HepG2 (cell line): ENCODE results near the gene ZNF747. TPM values are rescaled to one million over a fixed set of nuclear protein-coding genes. Genes with fewer than 3 reads are reported as not detected.
A peak's percentile ranks its signal among the peaks of the same experiment; 100 is the strongest.

Experiments used
- ATAC-seq: fragments of 200-7000 bp; cut with Tn5 transposase; 3 replicates; pipeline ENCODE4 v1.9.1; 2020; ENCODE audit warnings: mild to moderate bottlenecking, moderate library complexity
- BruUV-seq: library from RNA; stranded (reverse); fragments of 400-500 nt; replicated peaks from 2 replicates; lab custom pipeline; 2021; lab: Mats Ljungman, UMichigan
- CTCF ChIA-PET: fragments of 300-600 bp; formaldehyde crosslinking; extraction: SDS; loops from one replicate; lab custom pipeline; 2021; ENCODE audit warnings: low total read pairs, inconsistent platforms, low intra/inter-chr PET ratio; lab: Yijun Ruan, JAX
- POLR2A ChIA-PET: fragments of 350-600 bp; sonication (Branson Sonifier 250); formaldehyde crosslinking; loops from one replicate; lab custom pipeline; 2020; ENCODE audit warnings: antibody characterized with exemption, inconsistent platforms; lab: Yijun Ruan, JAX
- DNase-seq: peaks from one replicate; pipeline ENCODE4 v3.0.0-alpha.2; 2015; ENCODE audit warnings: low spot score
- FAIRE-seq: peaks from 3 replicates; lab custom pipeline; 2011; peaks lifted over from hg19 to GRCh38; lab: Jason Lieb, UNC
- H2AFZ ChIP-seq: one replicate; pipeline ENCODE4 v1.6.1; 2011; ENCODE audit warnings: low read length, inconsistent platforms
- H3K27ac ChIP-seq: fragments of 300-600 bp; 3 replicates; pipeline ENCODE4 v1.8.0; 2011; ENCODE audit warnings: mixed run types, mild to moderate bottlenecking, mixed read lengths, low read length, inconsistent platforms; ENCODE audit not compliant: insufficient read depth; ENCODE audit errors: extremely low read length
- H3K27me3 ChIP-seq, 2 experiments: fragments of 200-600 bp in 1 of 2; 2 replicates in 1 of 2; 3 replicates in 1 of 2; pipeline versions ENCODE4 v1.6.0 to v1.8.0; 2011; ENCODE audit warnings: low read length in 2 of 2, mild to moderate bottlenecking in 2 of 2, moderate library complexity in 2 of 2, inconsistent platforms in 1 of 2; ENCODE audit not compliant: insufficient read depth in 2 of 2, control insufficient read depth in 1 of 2
- H3K36me3 ChIP-seq, 2 experiments: fragments of 200-600 bp in 1 of 2; replicated peaks in 1 of 2; 2 replicates in 1 of 2; 3 replicates in 1 of 2; pipeline versions ENCODE4 v1.5.1 to v1.8.0; 2011; ENCODE audit warnings: low read length in 2 of 2, inconsistent platforms in 1 of 2; ENCODE audit not compliant: insufficient read depth in 2 of 2, control insufficient read depth in 1 of 2
- H3K4me1 ChIP-seq: 2 replicates; pipeline ENCODE4 v1.5.1; 2012; ENCODE audit warnings: low read length, inconsistent platforms; ENCODE audit not compliant: insufficient read depth
- H3K4me2 ChIP-seq: 2 replicates; pipeline ENCODE4 v1.6.0; 2011; ENCODE audit warnings: low read depth, low read length, inconsistent platforms
- H3K4me3 ChIP-seq, 3 experiments: fragments of 200-600 bp in 1 of 3; sonication (generic), shearing (Covaris generic) in 1 of 3; replicated peaks in 1 of 3; 2 replicates each; pipeline ENCODE4 v1.5.1; 2011 to 2016; ENCODE audit warnings: low read length in 3 of 3, inconsistent platforms in 2 of 3, low read depth in 2 of 3, mild to moderate bottlenecking in 2 of 3, control low read depth in 1 of 3, mixed read lengths in 1 of 3; ENCODE audit not compliant: insufficient read depth in 1 of 3
- H3K79me2 ChIP-seq: one replicate; pipeline ENCODE4 v1.6.1; 2011; ENCODE audit warnings: low read length, inconsistent platforms; ENCODE audit not compliant: insufficient read depth
- H3K9ac ChIP-seq: 2 replicates; pipeline ENCODE4 v1.6.0; 2011; ENCODE audit warnings: mild to moderate bottlenecking, low read depth, low read length, inconsistent platforms; ENCODE audit not compliant: insufficient read depth
- H3K9me3 ChIP-seq: 2 replicates; pipeline ENCODE4 v1.5.1; 2012; ENCODE audit warnings: mild to moderate bottlenecking, low read length
- H4K20me1 ChIP-seq: 2 replicates; pipeline ENCODE4 v1.6.0; 2011; ENCODE audit warnings: inconsistent platforms, mild to moderate bottlenecking, low read length, moderate library complexity; ENCODE audit not compliant: insufficient read depth
- ELF1 ChIP-seq: sonication (generic); formaldehyde crosslinking; IDR thresholded peaks from 2 replicates; pipeline ENCODE4 v1.4.0; 2020; ENCODE audit warnings: missing genetic modification reagents
- IRF2 ChIP-seq: IDR thresholded peaks from 2 replicates; pipeline ENCODE4 v1.6.1; 2018; ENCODE audit warnings: missing genetic modification reagents, missing compliant biosample characterization
- NKX3-1 ChIP-seq: sonication (generic); formaldehyde crosslinking; IDR thresholded peaks from 2 replicates; pipeline ENCODE4 v1.5.0; 2020; ENCODE audit warnings: missing genetic modification reagents
- ZBTB1 ChIP-seq: sonication (generic); formaldehyde crosslinking; IDR thresholded peaks from 2 replicates; pipeline ENCODE4 v1.4.0; 2020; ENCODE audit warnings: missing genetic modification reagents, borderline replicate concordance
- ZBTB38 ChIP-seq: sonication (generic); formaldehyde crosslinking; IDR thresholded peaks from 2 replicates; pipeline ENCODE4 v1.5.1; 2020; ENCODE audit warnings: mild to moderate bottlenecking, missing genetic modification reagents
- ZBTB46 ChIP-seq: sonication (generic); formaldehyde crosslinking; IDR thresholded peaks from 2 replicates; pipeline ENCODE4 v1.4.0; 2020; ENCODE audit warnings: mild to moderate bottlenecking, missing genetic modification reagents, borderline replicate concordance
- ZNF318 ChIP-seq: sonication (generic); formaldehyde crosslinking; IDR thresholded peaks from 2 replicates; pipeline ENCODE4 v1.4.0; 2020; ENCODE audit warnings: mild to moderate bottlenecking, missing genetic modification reagents
- ZNF614 ChIP-seq: IDR thresholded peaks from 2 replicates; pipeline ENCODE4 v1.6.1; 2018; ENCODE audit warnings: missing biosample characterization, missing genetic modification reagents, inconsistent platforms, borderline replicate concordance
- ZXDC ChIP-seq: sonication (generic); formaldehyde crosslinking; IDR thresholded peaks from 2 replicates; pipeline ENCODE4 v1.5.0; 2020; ENCODE audit warnings: mild to moderate bottlenecking, missing genetic modification reagents
- WGBS: methylation state at CpG from one replicate; pipeline ENCODE4 v1.1.6; 2017; ENCODE audit warnings: low lambda C conversion rate; 5-methylcytosine and 5-hydroxymethylcytosine counted together
- in situ Hi-C: cut with HindIII; loops from 2 replicates; pipeline ENCODE4 v1.10.0; 2017; ENCODE audit warnings: low pct_unique_long_range_greater_than_20kb; ENCODE audit not compliant: extremely low pct_ligation_motif_present
- intact Hi-C: fragments of 100-400 bp; cut with micrococcal nuclease; formaldehyde crosslinking; loops from one replicate; pipeline ENCODE4 v1.10.0; 2022; ENCODE audit not compliant: unreplicated experiment
- polyA plus RNA-seq, 8 experiments: library from polyadenylated mRNA; depleted of rRNA in 3 of 8; stranded (reverse) in 7 of 8; unstranded in 1 of 8; fragments of >200 nt; fragmentation: Illumina TruSeq in 4 of 8; extraction: Trizol in 4 of 8; gene quantifications; 2 replicates each; pipeline versions ENCODE4 v1.2.1 to v1.2.3, GENCODE V29; 2011 to 2016; ENCODE audit warnings: low read depth in 4 of 8, missing spikeins in 1 of 8, mixed read lengths in 1 of 8; ENCODE audit not compliant: insufficient read depth in 1 of 8
- total RNA-seq, 5 experiments: library from RNA; depleted of rRNA; stranded (reverse); fragments of >200 nt; fragmentation: Illumina TruSeq; extraction: Trizol; gene quantifications; 2 replicates each; pipeline ENCODE4 v1.2.3, GENCODE V29; 2016; ENCODE audit warnings: low read depth in 1 of 5

The ZNF747 gene
- total and polyA plus RNA-seq, 2 of the 13 experiments (the other 11 are each of a cell fraction or from before 2014, with no cell fraction given), result 7.2 to 10.2 TPM

GRCh38 chr16:30569746-30570635 lies 35.3 kb upstream of the ZNF747 start:
- no peak for DNase-seq
- peaks cover 2% of the 10 kb centered on the region for H3K79me2 ChIP-seq
- H3K27me3 ChIP-seq, result no peaks in the 10 kb centered on the region
- BruUV-seq, result no TSS peak
- H3K4me2 ChIP-seq, result peak overlapping the region; percentile 94
- ChIA-PET POLR2A (interaction anchor here (1.2 to 3.3 kb wide), 5 partner anchors 12 to 140 kb away, joined by 3 to 73 read pairs (median 17); partner anchors contain the start of genes DCTPP1, ZNF747 and ZNF764), CTCF (no interaction called here)
- no peak overlapping the region for H2AFZ ChIP-seq
- H3K27ac ChIP-seq, result no peak overlapping the region
- intact Hi-C loops, result loop anchor here (2.0 kb wide), 1 partner anchor 29 kb away; no protein-coding TSS in a partner anchor
- ATAC-seq, result no peak
- peaks cover 75% of the 10 kb centered on the region for H3K4me1 ChIP-seq
- H3K4me3 ChIP-seq, result no peak overlapping the region
- WGBS, result 97% methylated on average over 34 of the region's 44 CpGs
- in situ Hi-C loops, result loop anchor here (5.0 kb wide), 1 partner anchor 52 kb away; no protein-coding TSS in a partner anchor
- H3K9me3 ChIP-seq, result no peaks in the 10 kb centered on the region
- no peak for FAIRE-seq
- peak overlapping the region; percentile 12; the same call in 1 of the 2 replicates for H3K9ac ChIP-seq
- no peaks in the 10 kb centered on the region for H4K20me1 ChIP-seq
- H3K36me3 ChIP-seq, result no peaks in the 10 kb centered on the region
- TF ChIP-seq ZNF614 (CRISPR knock-in tag) (no peak), ZBTB38 (CRISPR knock-in tag) (0 out of 2 replicates have a peak, but pooled peaks have one; percentile 35), ZXDC (CRISPR knock-in tag) (no peak), NKX3-1 (CRISPR knock-in tag) (no peak), ZNF318 (CRISPR knock-in tag) (no peak), ZBTB46 (CRISPR knock-in tag) (no peak), ELF1 (CRISPR knock-in tag) (no peak), IRF2 (CRISPR knock-in tag) (no peak), ZBTB1 (no peak)
